GM12878 (cell line): ENCODE results near the gene RERE. TPM values are rescaled to one million over a fixed set of nuclear protein-coding genes. Genes with fewer than 3 reads are reported as not detected.

Source experiments
- ATAC-seq: fragments of 200-7000 bp; cut with Tn5 transposase; 3 replicates; pipeline ENCODE4 v1.9.1; 2020; ENCODE audit warnings: mild to moderate bottlenecking, moderate library complexity
- BruUV-seq: library from RNA; stranded (reverse); fragments of 400-500 nt; replicated peaks from 2 replicates; lab custom pipeline; 2021; lab: Mats Ljungman, UMichigan
- CTCF ChIA-PET: fragments of 300-600 bp; sonication (Branson Sonifier 250); formaldehyde crosslinking; extraction: SDS; loops from one replicate; lab custom pipeline; 2021; ENCODE audit warnings: inconsistent platforms; lab: Yijun Ruan, JAX
- POLR2A ChIA-PET: fragments of 350-600 bp; formaldehyde crosslinking; extraction: SDS; loops from one replicate; lab custom pipeline; 2021; ENCODE audit warnings: inconsistent platforms; lab: Charles Lee
- RAD21 ChIA-PET: fragments of 300-600 bp; sonication (Branson Sonifier 250); formaldehyde crosslinking; loops from one replicate; lab custom pipeline; 2023; ENCODE audit warnings: antibody characterized with exemption; ENCODE audit not compliant: unreplicated experiment; lab: Charles Lee
- SMC1A ChIA-PET: fragments of 300-600 bp; sonication (Branson Sonifier 250); formaldehyde crosslinking; loops from one replicate; lab custom pipeline; 2023; ENCODE audit not compliant: unreplicated experiment, uncharacterized antibody; lab: Charles Lee
- DNase-seq: peaks from one replicate; pipeline ENCODE4 v3.0.0-alpha.2; 2011; ENCODE audit warnings: low read depth, low spot score
- FAIRE-seq: peaks from 3 replicates; lab custom pipeline; 2011; peaks lifted over from hg19 to GRCh38; lab: Jason Lieb, UNC
- H2AFZ ChIP-seq: 2 replicates; pipeline ENCODE4 v1.6.0; 2011; ENCODE audit warnings: low read depth, low read length, control low read depth; ENCODE audit not compliant: control insufficient read depth
- H3K27ac ChIP-seq: 2 replicates; pipeline ENCODE4 v1.5.1; 2011; ENCODE audit warnings: control low read depth; ENCODE audit not compliant: control insufficient read depth, insufficient read depth
- H3K27me3 ChIP-seq, 2 experiments: replicated peaks in 1 of 2; 2 replicates each; pipeline versions ENCODE4 v1.6.0 to v1.6.1; 2011; ENCODE audit warnings: low read length in 1 of 2; ENCODE audit not compliant: control insufficient read depth in 2 of 2, insufficient read depth in 2 of 2
- H3K36me3 ChIP-seq, 2 experiments: 2 replicates each; pipeline ENCODE4 v1.5.1; 2011; ENCODE audit warnings: low read length in 1 of 2; ENCODE audit not compliant: control insufficient read depth in 2 of 2, insufficient read depth in 2 of 2
- H3K4me1 ChIP-seq: 2 replicates; pipeline ENCODE4 v1.6.1; 2011; ENCODE audit warnings: mild to moderate bottlenecking, low read length, moderate library complexity, mixed read lengths; ENCODE audit not compliant: control insufficient read depth, insufficient read depth
- H3K4me2 ChIP-seq: 2 replicates; pipeline ENCODE4 v1.6.0; 2011; ENCODE audit warnings: control low read depth; ENCODE audit not compliant: control insufficient read depth, insufficient read depth
- H3K4me3 ChIP-seq: fragments of 200-600 bp; sonication (generic); 2 replicates; pipeline ENCODE4 v1.5.1; 2016
- H3K79me2 ChIP-seq: 2 replicates; pipeline ENCODE4 v1.6.0; 2011; ENCODE audit warnings: low read length; ENCODE audit not compliant: control insufficient read depth, insufficient read depth
- H3K9ac ChIP-seq: 2 replicates; pipeline ENCODE4 v1.8.0; 2011; ENCODE audit warnings: low read length, control low read depth, mixed read lengths; ENCODE audit not compliant: control insufficient read depth, insufficient read depth
- H3K9me3 ChIP-seq: replicated peaks from 3 replicates; pipeline ENCODE4 v1.5.1; 2011; ENCODE audit warnings: mild to moderate bottlenecking, low read length; ENCODE audit not compliant: control insufficient read depth, insufficient read depth
- H4K20me1 ChIP-seq: 2 replicates; pipeline ENCODE4 v1.6.0; 2011; ENCODE audit not compliant: control insufficient read depth, insufficient read depth
- BCL11A ChIP-seq: IDR thresholded peaks from 2 replicates; pipeline ENCODE4 v1.6.1; 2011; ENCODE audit warnings: low read depth, low read length
- BHLHE40 ChIP-seq, 2 experiments: fragments of 450-650 bp in 1 of 2; IDR thresholded peaks; 2 replicates each; pipeline ENCODE4 v1.6.1; 2011 to 2017; ENCODE audit warnings: low read depth in 2 of 2, borderline replicate concordance in 1 of 2, improper control_type of control experiment in 1 of 2, low read length in 1 of 2, mild to moderate bottlenecking in 1 of 2
- BMI1 ChIP-seq: fragments of 450-650 bp; IDR thresholded peaks from 2 replicates; pipeline ENCODE4 v1.6.1; 2016; ENCODE audit warnings: mild to moderate bottlenecking, moderate library complexity, borderline replicate concordance
- CREB1 ChIP-seq: IDR thresholded peaks from 2 replicates; pipeline ENCODE4 v1.6.1; 2012; ENCODE audit warnings: low read depth, mild to moderate bottlenecking, inconsistent platforms
- ESRRA ChIP-seq: IDR thresholded peaks from 2 replicates; pipeline ENCODE4 v1.6.1; 2012; ENCODE audit warnings: mild to moderate bottlenecking, low read length, improper control_type of control experiment
- IRF5 ChIP-seq: fragments of 450-650 bp; IDR thresholded peaks from 2 replicates; pipeline ENCODE4 v1.6.1; 2017; ENCODE audit warnings: borderline replicate concordance
- RBBP5 ChIP-seq: fragments of 200-600 bp; sonication (generic); conservative IDR thresholded peaks from 2 replicates; pipeline ENCODE4 v1.6.1; 2016
- SP1 ChIP-seq: IDR thresholded peaks from one replicate; pipeline ENCODE4 v1.6.1; 2011; ENCODE audit warnings: low read depth, low read length
- YBX1 ChIP-seq: fragments of 450-650 bp; IDR thresholded peaks from 2 replicates; pipeline ENCODE4 v1.6.1; 2016; ENCODE audit warnings: antibody characterized with exemption
- ZSCAN29 ChIP-seq: fragments of 450-650 bp; IDR thresholded peaks from 2 replicates; pipeline ENCODE4 v1.6.1; 2017; ENCODE audit warnings: mild to moderate bottlenecking, moderate library complexity
- WGBS: methylation state at CpG from one replicate; pipeline ENCODE4 v1.1.6; 2016; ENCODE audit warnings: low lambda C conversion rate; ENCODE audit not compliant: insufficient replicate concordance, insufficient coverage; ENCODE audit errors: missing lambda C conversion rate; 5-methylcytosine and 5-hydroxymethylcytosine counted together
- in situ Hi-C: fragments of 300-500 bp; cut with MboI; formaldehyde crosslinking; loops from 9 replicates; pipeline ENCODE4 v1.14.3; 2018; ENCODE audit warnings: mixed read lengths
- intact Hi-C: fragments of 100-400 bp; cut with micrococcal nuclease; formaldehyde crosslinking; loops from one replicate; pipeline ENCODE4 v1.14.2; 2022; ENCODE audit not compliant: unreplicated experiment
- polyA plus RNA-seq, 11 experiments: library from polyadenylated mRNA; depleted of rRNA in 4 of 11; unstranded in 6 of 11; stranded (reverse) in 5 of 11; fragments of >200 nt; fragmentation: Nextera tagmentation in 4 of 11; fragmentation: Illumina TruSeq in 1 of 11; extraction: Ambion mirVana in 4 of 11; extraction: Trizol in 1 of 11; gene quantifications; 1 replicate in 1 of 11; 2 replicates in 10 of 11; pipeline versions ENCODE4 v1.2.1 to v1.2.3, GENCODE V29; 2011 to 2016; ENCODE audit warnings: inconsistent platforms in 2 of 11, missing spikeins in 2 of 11, low read depth in 1 of 11
- total RNA-seq, 4 experiments: library from RNA; depleted of rRNA in 3 of 4; stranded (reverse); fragments of >200 nt in 3 of 4; fragmentation: Illumina TruSeq in 1 of 4; extraction: Trizol in 1 of 4; gene quantifications; 2 replicates each; pipeline versions ENCODE4 v1.2.1 to v1.2.3, GENCODE V29; 2013 to 2021

RERE gene
- total and polyA plus RNA-seq, 10 of the 15 experiments (the other 5 are each of a cell fraction or from before 2014, with no cell fraction given), result 5.2 to 60.5 (median 20.2) TPM

- WGBS, result 79% methylated on average over 6 of the region's 6 CpGs
- DNase-seq, result no peak
- in situ Hi-C loops, result no loop called here
- Histone ChIP-seq H3K9ac (no peak overlapping the region), H3K27ac (no peak overlapping the region), H3K36me3 (peaks cover 5 to 12% of the 10 kb centered on the region in 2 experiments; a peak in 3 of 4 replicates), H3K4me3 (no peak overlapping the region), H2AFZ (no peak overlapping the region), H3K9me3 (no peaks in the 10 kb centered on the region), H4K20me1 (no peaks in the 10 kb centered on the region), H3K4me1 (peaks cover 9% of the 10 kb centered on the region), H3K79me2 (peaks cover 4% of the 10 kb centered on the region), H3K4me2 (no peak overlapping the region), H3K27me3 (no peaks in the 10 kb centered on the region)
- ATAC-seq, result no peak; the same call in 2 of the 3 replicates
- TF ChIP-seq IRF5 (no peak), BCL11A (no peak), CREB1 (no peak), ESRRA (no peak), BHLHE40 (IDR thresholded peaks at IDR 0.05; ENCODE audit: borderline replicate concordance in 1 of 2, low read depth in 2 of 2, low read length in 1 of 2) (no peak), YBX1 (no peak), BMI1 (no peak), RBBP5 (no peak), ZSCAN29 (no peak), SP1 (no peak)
- no TSS peak for BruUV-seq
- ChIA-PET RAD21 (interaction anchor here (0.6 to 0.9 kb wide), 2 partner anchors 37 to 71 kb away, joined by 3 read pairs; no protein-coding TSS in a partner anchor), POLR2A (interaction anchor here (0.6 to 1.2 kb wide), 3 partner anchors 87 to 268 kb away, joined by 3 to 6 read pairs (median 4); no protein-coding TSS in a partner anchor), CTCF (interaction anchor here (0.7 to 2.8 kb wide), 9 partner anchors 10 to 297 kb away, joined by 3 to 17 read pairs (median 4); no protein-coding TSS in a partner anchor), SMC1A (interaction anchor here (0.7 to 3.0 kb wide), 13 partner anchors 10 to 297 kb away, joined by 3 to 16 read pairs (median 3); no protein-coding TSS in a partner anchor)
- no peak for FAIRE-seq
- intact Hi-C loops, result no loop called here
Observed at GRCh38 chr1:8551613-8552489, 265.6 kb downstream of the RERE start.
